HepG2 (cell line): ENCODE measurements around the gene ZNF605. TPM values are rescaled to one million over a fixed set of nuclear protein-coding genes. Genes with fewer than 3 reads are reported as not detected.

Experiments
- FOSL1 ChIP-seq: sonication (generic); formaldehyde crosslinking; IDR thresholded peaks from 2 replicates; pipeline ENCODE4 v1.9.0; 2021; ENCODE audit warnings: missing genetic modification reagents, borderline replicate concordance
- FOXK2 ChIP-seq: fragments of 450-650 bp; IDR thresholded peaks from 2 replicates; pipeline ENCODE4 v1.6.1; 2016
- IKZF5 ChIP-seq: IDR thresholded peaks from 2 replicates; pipeline ENCODE4 v1.6.1; 2018; ENCODE audit warnings: missing genetic modification reagents, mild to moderate bottlenecking, missing compliant biosample characterization
- IRF9 ChIP-seq: sonication (generic); formaldehyde crosslinking; IDR thresholded peaks from 2 replicates; pipeline ENCODE4 v1.8.0; 2022; ENCODE audit warnings: missing genetic modification reagents, mild to moderate bottlenecking, borderline replicate concordance
- MAF1 ChIP-seq: sonication (generic); formaldehyde crosslinking; IDR thresholded peaks from 2 replicates; pipeline ENCODE4 v1.5.0; 2020; ENCODE audit warnings: missing genetic modification reagents, borderline replicate concordance
- PRDM4 ChIP-seq: sonication (generic); formaldehyde crosslinking; IDR thresholded peaks from 2 replicates; pipeline ENCODE4 v1.9.0; 2021; ENCODE audit warnings: missing genetic modification reagents, borderline replicate concordance
- PRPF4 ChIP-seq: fragments of 200-400 bp; formaldehyde crosslinking; IDR thresholded peaks from 2 replicates; pipeline ENCODE4 v1.6.1; 2016; ENCODE audit warnings: low read length, low read depth; ENCODE audit not compliant: poor library complexity, severe bottlenecking
- RARG ChIP-seq: sonication (generic); formaldehyde crosslinking; IDR thresholded peaks from 2 replicates; pipeline ENCODE4 v1.4.0; 2020; ENCODE audit warnings: low read depth, mild to moderate bottlenecking, missing genetic modification reagents
- SNAPC5 ChIP-seq: sonication (generic); formaldehyde crosslinking; IDR thresholded peaks from 2 replicates; pipeline ENCODE4 v1.8.1; 2023; ENCODE audit warnings: mild to moderate bottlenecking, missing genetic modification reagents, borderline replicate concordance
- SRSF9 ChIP-seq: fragments of 200-400 bp; formaldehyde crosslinking; IDR thresholded peaks from 2 replicates; pipeline ENCODE4 v1.6.1; 2018; ENCODE audit warnings: borderline replicate concordance, mild to moderate bottlenecking, low read depth, low read length; ENCODE audit not compliant: insufficient read depth, poor library complexity, severe bottlenecking
- TCF12 ChIP-seq, 2 experiments: fragments of 450-650 bp in 1 of 2; sonication (generic) in 1 of 2; formaldehyde crosslinking in 1 of 2; IDR thresholded peaks; 2 replicates each; pipeline versions ENCODE4 v1.6.1 to v1.8.0; 2017 to 2022; ENCODE audit warnings: antibody characterized with exemption in 1 of 2, mild to moderate bottlenecking in 1 of 2, missing genetic modification reagents in 1 of 2, moderate library complexity in 1 of 2
- ZNF101 ChIP-seq: sonication (generic); formaldehyde crosslinking; IDR thresholded peaks from 2 replicates; pipeline ENCODE4 v1.4.0; 2020; ENCODE audit warnings: mild to moderate bottlenecking, low read depth, missing genetic modification reagents, borderline replicate concordance
- ZNF547 ChIP-seq: sonication (generic); formaldehyde crosslinking; IDR thresholded peaks from 2 replicates; pipeline ENCODE4 v1.5.1; 2020; ENCODE audit warnings: mild to moderate bottlenecking, missing genetic modification reagents
- ZNF660 ChIP-seq: sonication (generic); formaldehyde crosslinking; IDR thresholded peaks from 2 replicates; pipeline ENCODE4 v1.5.1; 2020; ENCODE audit warnings: mild to moderate bottlenecking, low read depth, missing genetic modification reagents, borderline replicate concordance
- ZNF687 ChIP-seq: sonication (generic); formaldehyde crosslinking; IDR thresholded peaks from 2 replicates; pipeline ENCODE4 v1.5.1; 2020; ENCODE audit warnings: mild to moderate bottlenecking, missing genetic modification reagents, moderate library complexity
- ZNF772 ChIP-seq: sonication (generic); formaldehyde crosslinking; IDR thresholded peaks from 2 replicates; pipeline ENCODE4 v1.5.0; 2020; ENCODE audit warnings: mild to moderate bottlenecking, missing genetic modification reagents
- ZNF777 ChIP-seq: sonication (generic); formaldehyde crosslinking; IDR thresholded peaks from 2 replicates; pipeline ENCODE4 v1.4.0; 2020; ENCODE audit warnings: missing genetic modification reagents
- ZNF816 ChIP-seq: sonication (generic); formaldehyde crosslinking; IDR thresholded peaks from 2 replicates; pipeline ENCODE4 v1.8.0; 2022; ENCODE audit warnings: missing genetic modification reagents, mild to moderate bottlenecking, borderline replicate concordance
- polyA plus RNA-seq, 8 experiments: library from polyadenylated mRNA; depleted of rRNA in 3 of 8; stranded (reverse) in 7 of 8; unstranded in 1 of 8; fragments of >200 nt; fragmentation: Illumina TruSeq in 4 of 8; extraction: Trizol in 4 of 8; gene quantifications; 2 replicates each; pipeline versions ENCODE4 v1.2.1 to v1.2.3, GENCODE V29; 2011 to 2016; ENCODE audit warnings: low read depth in 4 of 8, missing spikeins in 1 of 8, mixed read lengths in 1 of 8; ENCODE audit not compliant: insufficient read depth in 1 of 8
- total RNA-seq, 5 experiments: library from RNA; depleted of rRNA; stranded (reverse); fragments of >200 nt; fragmentation: Illumina TruSeq; extraction: Trizol; gene quantifications; 2 replicates each; pipeline ENCODE4 v1.2.3, GENCODE V29; 2016; ENCODE audit warnings: low read depth in 1 of 5

The ZNF605 gene
- total and polyA plus RNA-seq, 2 of the 13 experiments (the other 11 are each of a cell fraction or from before 2014, with no cell fraction given), result 6.7 to 6.8 TPM

- TF ChIP-seq IRF9 (CRISPR knock-in tag), result peak; percentile 93
- TF ChIP-seq FOSL1 (CRISPR knock-in tag), result no peak
- no peak for TF ChIP-seq ZNF101 (CRISPR knock-in tag)
- no peak for TF ChIP-seq RARG (CRISPR knock-in tag)
- TF ChIP-seq PRDM4 (CRISPR knock-in tag), result no peak
- TF ChIP-seq ZNF660 (CRISPR knock-in tag), result no peak
- no peak for TF ChIP-seq ZNF547 (CRISPR knock-in tag)
- no peak for TF ChIP-seq ZNF777 (CRISPR knock-in tag)
- TF ChIP-seq SRSF9, result no peak
- TF ChIP-seq FOXK2, result no peak
- TF ChIP-seq ZNF687 (CRISPR knock-in tag), result peak; percentile 90
- no peak for TF ChIP-seq TCF12 (IDR thresholded peaks at IDR 0.05)
- TF ChIP-seq TCF12 (CRISPR knock-in tag; IDR thresholded peaks at IDR 0.05), result 0 out of 2 replicates have a peak, but pooled peaks have one; percentile 57
- peak; percentile 97 for TF ChIP-seq IKZF5
- peak; percentile 73; the same call in 1 of the 2 replicates for TF ChIP-seq MAF1 (CRISPR knock-in tag)
- TF ChIP-seq PRPF4, result no peak
- TF ChIP-seq ZNF772 (CRISPR knock-in tag), result peak; percentile 77; the same call in 1 of the 2 replicates
- 0 out of 2 replicates have a peak, but pooled peaks have one; percentile 50 for TF ChIP-seq ZNF816 (CRISPR knock-in tag)
- 0 out of 2 replicates have a peak, but pooled peaks have one; percentile 59 for TF ChIP-seq SNAPC5 (CRISPR knock-in tag)
These were observed 30.1 kb upstream of the ZNF605 start, which contains the start of gene ZNF26 (continued) for GRCh38 chr12:132986001-132986884.
